Kidney (tissue), 14 donors: ENCODE measurements around the gene CAPN12. TPM values are rescaled to one million over a fixed set of nuclear protein-coding genes. Genes with fewer than 3 reads are reported as not detected.
A peak's percentile ranks its signal among the peaks of the same experiment; 100 is the strongest.

Experiments
- DNase-seq, 5 donors: peaks; one replicate each; pipeline ENCODE4 v3.0.0-alpha.2; 2013 to 2020
- FAIRE-seq: peaks from 2 replicates; lab custom pipeline; 2012; peaks lifted over from hg19 to GRCh38; lab: Jason Lieb, UNC
- H3K27ac ChIP-seq, 2 donors: one replicate each; pipeline ENCODE4 v1.7.0; 2013; ENCODE audit warnings: low read depth in 2 of 2, low read length in 2 of 2, inconsistent platforms in 1 of 2
- H3K27me3 ChIP-seq: one replicate; pipeline ENCODE4 v1.7.1; 2013; ENCODE audit warnings: low read length, inconsistent platforms; ENCODE audit not compliant: control insufficient read depth, insufficient read depth
- H3K36me3 ChIP-seq, 3 donors: one replicate each; pipeline versions ENCODE4 v1.7.0 to v1.7.1; 2013; ENCODE audit warnings: low read length in 3 of 3, control low read depth in 1 of 3, inconsistent platforms in 1 of 3; ENCODE audit not compliant: insufficient read depth in 3 of 3, control insufficient read depth in 2 of 3
- H3K4me1 ChIP-seq, 3 donors: one replicate each; pipeline versions ENCODE4 v1.7.0 to v1.7.1; 2013; ENCODE audit warnings: low read length in 3 of 3, inconsistent platforms in 1 of 3, low read depth in 1 of 3; ENCODE audit not compliant: control insufficient read depth in 2 of 3, insufficient read depth in 2 of 3
- H3K4me3 ChIP-seq, 3 donors: one replicate each; pipeline versions ENCODE4 v1.7.0 to v1.8.1; 2013; ENCODE audit warnings: low read length in 3 of 3, control low read depth in 1 of 3, inconsistent platforms in 1 of 3
- H3K9ac ChIP-seq, 3 donors: one replicate each; pipeline versions ENCODE4 v1.7.0 to v1.7.1; 2013; ENCODE audit warnings: low read length in 3 of 3, control low read depth in 1 of 3, inconsistent platforms in 1 of 3
- H3K9me3 ChIP-seq, 3 donors: one replicate each; pipeline versions ENCODE4 v1.7.0 to v1.7.1; 2013; ENCODE audit warnings: low read length in 3 of 3, control low read depth in 1 of 3, inconsistent platforms in 1 of 3; ENCODE audit not compliant: control insufficient read depth in 2 of 3, insufficient read depth in 1 of 3
- intact Hi-C: fragments of 100-400 bp; cut with DNase I; formaldehyde crosslinking; loops from one replicate; pipeline ENCODE4 v1.11.1; 2022
- polyA plus RNA-seq: library from polyadenylated mRNA; stranded (reverse); fragments of 350-450 nt; fragmentation: Illumina TruSeq; extraction: RNeasy Lipid Tissue Mini Kit (QIAGEN cat#74804); gene quantifications from one replicate; pipeline ENCODE4 v1.2.3, GENCODE V29; 2014; ENCODE audit warnings: low read depth, low replicate concordance; ENCODE audit not compliant: insufficient read depth
- total RNA-seq: library from RNA; stranded (reverse); fragmentation: NEBNext Ultra II Directional; extraction: Animal tissue kit (Norgen Biotek cat#: 25700); gene quantifications from one replicate; pipeline ENCODE4 v1.2.1, GENCODE V29; 2021
- TF ChIP-seq, protein P1 (sequence below): IDR thresholded peaks from 3 replicates; pipeline ENCODE4 v1.5.1; 2012; ENCODE audit warnings: mild to moderate bottlenecking, moderate library complexity, borderline replicate concordance; ENCODE audit not compliant: insufficient read depth; ENCODE audit errors: extremely low read depth
- donor health status: control.
- donor health status: control.
- donor health status: control.
- donor health status: control.
- donor health status: control.
- donor health status: DM: yes; HTN: yes; CAD: no.
- donor health status: Normal renal cell carcinoma (clear cell type).

Gene CAPN12
- total and polyA plus RNA-seq, 2 donors from 2014 or later = 27.1 to 31.1 TPM

DNA sequence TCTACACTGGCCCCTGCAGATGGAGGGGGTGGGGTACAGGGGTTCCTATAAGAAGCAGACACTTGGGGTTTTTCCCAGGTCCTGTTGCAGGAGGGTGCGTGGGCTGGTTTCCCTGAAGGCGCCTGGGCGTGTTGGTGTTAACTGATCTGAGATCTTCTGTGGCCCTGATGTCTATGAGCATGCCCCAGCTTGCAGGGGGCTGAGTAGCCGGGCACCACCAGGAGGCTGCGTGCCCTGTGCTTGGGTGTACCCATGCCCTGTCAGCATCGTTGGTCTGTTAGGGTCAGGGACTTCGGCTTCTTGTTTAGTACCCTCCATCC, 45.3 kb downstream of the CAPN12 start:
- Histone ChIP-seq H3K9ac (no peak overlapping the region), H3K4me3 (no peak overlapping the region), H3K27ac (peak overlapping the region; percentile 80 to 82)

GRCh38 chr19:38698225-38699026, 45.8 kb downstream of the CAPN12 start:
- H3K9ac ChIP-seq = peak overlapping the region in 1 of 3 donors; percentile 2
- no peak overlapping the region for H3K4me3 ChIP-seq
- DNase-seq = no peak
- peaks cover 0 to 40% (median 6%) of the 10 kb centered on the region in 3 donors for H3K36me3 ChIP-seq
- H3K9me3 ChIP-seq = no peaks in the 10 kb centered on the region
- H3K27me3 ChIP-seq = no peaks in the 10 kb centered on the region
- intact Hi-C loops = no loop called here
- H3K27ac ChIP-seq = peak overlapping the region; percentile 26 to 80
- peaks cover 0 to 77% (median 76%) of the 10 kb centered on the region in 3 donors for H3K4me1 ChIP-seq
- no peak for FAIRE-seq
- TF ChIP-seq, protein P1, sequence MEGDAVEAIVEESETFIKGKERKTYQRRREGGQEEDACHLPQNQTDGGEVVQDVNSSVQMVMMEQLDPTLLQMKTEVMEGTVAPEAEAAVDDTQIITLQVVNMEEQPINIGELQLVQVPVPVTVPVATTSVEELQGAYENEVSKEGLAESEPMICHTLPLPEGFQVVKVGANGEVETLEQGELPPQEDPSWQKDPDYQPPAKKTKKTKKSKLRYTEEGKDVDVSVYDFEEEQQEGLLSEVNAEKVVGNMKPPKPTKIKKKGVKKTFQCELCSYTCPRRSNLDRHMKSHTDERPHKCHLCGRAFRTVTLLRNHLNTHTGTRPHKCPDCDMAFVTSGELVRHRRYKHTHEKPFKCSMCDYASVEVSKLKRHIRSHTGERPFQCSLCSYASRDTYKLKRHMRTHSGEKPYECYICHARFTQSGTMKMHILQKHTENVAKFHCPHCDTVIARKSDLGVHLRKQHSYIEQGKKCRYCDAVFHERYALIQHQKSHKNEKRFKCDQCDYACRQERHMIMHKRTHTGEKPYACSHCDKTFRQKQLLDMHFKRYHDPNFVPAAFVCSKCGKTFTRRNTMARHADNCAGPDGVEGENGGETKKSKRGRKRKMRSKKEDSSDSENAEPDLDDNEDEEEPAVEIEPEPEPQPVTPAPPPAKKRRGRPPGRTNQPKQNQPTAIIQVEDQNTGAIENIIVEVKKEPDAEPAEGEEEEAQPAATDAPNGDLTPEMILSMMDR = no peak

More for the DNA sequence above, 45.3 kb downstream of the CAPN12 start:
- DNase-seq (no peak), FAIRE-seq (no peak)
- H3K27me3 ChIP-seq = no peaks in the 10 kb centered on the region
- H3K9me3 ChIP-seq = no peaks in the 10 kb centered on the region
- peaks cover 0 to 46% (median 9%) of the 10 kb centered on the region in 3 donors for H3K36me3 ChIP-seq
- TF ChIP-seq, protein P1 = no peak
- H3K4me1 ChIP-seq = peaks cover 0 to 72% (median 70%) of the 10 kb centered on the region in 3 donors
- intact Hi-C loops = no loop called here

- peak overlapping the region in 1 of 3 donors; percentile 83 for H3K9ac ChIP-seq
- FAIRE-seq (no peak), DNase-seq (peak in 1 of 5 donors; percentile 43)
- intact Hi-C loops = no loop called here
- no peak overlapping the region for H3K4me3 ChIP-seq
- no peaks in the 10 kb centered on the region for H3K27me3 ChIP-seq
- TF ChIP-seq, protein P1 = no peak
- H3K9me3 ChIP-seq = no peaks in the 10 kb centered on the region
- H3K36me3 ChIP-seq = peaks cover 0 to 38% (median 6%) of the 10 kb centered on the region in 3 donors
- H3K4me1 ChIP-seq = peaks cover under 1 to 84% (median 82%) of the 10 kb centered on the region in 3 donors
- peak overlapping the region; percentile 80 to 98 for H3K27ac ChIP-seq
These were observed 46.6 kb downstream of the CAPN12 start for GRCh38 chr19:38697641-38698071.
